ENCODE results near the gene HSD17B12. TPM values are rescaled to one million over a fixed set of nuclear protein-coding genes. Genes with fewer than 3 reads are reported as not detected.

Gene HSD17B12
- total RNA-seq, 1 donor = 122 TPM

- Histone ChIP-seq H3K9me3 (ENCODE audit: low read depth, low read length) (no peaks in the 10 kb centered on the region), H2AFZ (ENCODE audit: low read length) (no peak overlapping the region), H4K20me1 (ENCODE audit: insufficient read depth, low read length) (no peaks in the 10 kb centered on the region), H3K4me2 (ENCODE audit: insufficient read depth, low read length) (no peak overlapping the region), H3K27ac (ENCODE audit: low read depth, low read length) (no peak overlapping the region), H3K27me3 (ENCODE audit: insufficient read depth, low read length) (no peaks in the 10 kb centered on the region), H3K4me3 (ENCODE audit: insufficient read depth, low read length) (no peak overlapping the region), H3K79me2 (ENCODE audit: insufficient read depth, low read length) (peaks cover 2% of the 10 kb centered on the region), H3K4me1 (ENCODE audit: insufficient read depth, low read length) (peaks cover under 1% of the 10 kb centered on the region), H3K36me3 (ENCODE audit: insufficient read depth, low read length) (no peaks in the 10 kb centered on the region)
- no peak for DNase-seq (ENCODE audit: insufficient read length, low spot score, missing footprints)
- no peak for TF ChIP-seq CTCF (IDR thresholded peaks at IDR 0.05; ENCODE audit: extremely low read depth, low read depth, low read length)
These were observed 103.8 kb downstream of the HSD17B12 start for GRCh38 chr11:43784301-43784700.

- Histone ChIP-seq H4K20me1 (ENCODE audit: insufficient read depth, low read length) (no peaks in the 10 kb centered on the region), H3K79me2 (ENCODE audit: insufficient read depth, low read length) (peaks cover 2% of the 10 kb centered on the region), H3K27ac (ENCODE audit: low read depth, low read length) (no peak overlapping the region), H3K4me1 (ENCODE audit: insufficient read depth, low read length) (peaks cover 6% of the 10 kb centered on the region), H3K36me3 (ENCODE audit: insufficient read depth, low read length) (no peaks in the 10 kb centered on the region), H2AFZ (ENCODE audit: low read length) (no peak overlapping the region), H3K27me3 (ENCODE audit: insufficient read depth, low read length) (no peaks in the 10 kb centered on the region), H3K4me3 (ENCODE audit: insufficient read depth, low read length) (no peak overlapping the region), H3K9me3 (ENCODE audit: low read depth, low read length) (no peaks in the 10 kb centered on the region), H3K4me2 (ENCODE audit: insufficient read depth, low read length) (no peak overlapping the region)
- DNase-seq (ENCODE audit: insufficient read length, low spot score, missing footprints) = no peak
- no peak for TF ChIP-seq CTCF (IDR thresholded peaks at IDR 0.05; ENCODE audit: extremely low read depth, low read depth, low read length)
These were observed 104.3 kb downstream of the HSD17B12 start for GRCh38 chr11:43784866-43785265.

- Histone ChIP-seq H3K79me2 (ENCODE audit: insufficient read depth, low read length) (peaks cover 2% of the 10 kb centered on the region), H3K27me3 (ENCODE audit: insufficient read depth, low read length) (no peaks in the 10 kb centered on the region), H3K27ac (ENCODE audit: low read depth, low read length) (no peak overlapping the region), H3K36me3 (ENCODE audit: insufficient read depth, low read length) (no peaks in the 10 kb centered on the region), H3K9me3 (ENCODE audit: low read depth, low read length) (no peaks in the 10 kb centered on the region), H3K4me3 (ENCODE audit: insufficient read depth, low read length) (no peak overlapping the region), H2AFZ (ENCODE audit: low read length) (no peak overlapping the region), H4K20me1 (ENCODE audit: insufficient read depth, low read length) (no peaks in the 10 kb centered on the region), H3K4me2 (ENCODE audit: insufficient read depth, low read length) (no peak overlapping the region), H3K4me1 (ENCODE audit: insufficient read depth, low read length) (peaks cover 10% of the 10 kb centered on the region)
- DNase-seq (ENCODE audit: insufficient read length, low spot score, missing footprints) = no peak
- TF ChIP-seq CTCF (IDR thresholded peaks at IDR 0.05; ENCODE audit: extremely low read depth, low read depth, low read length) = no peak
These were observed 104.8 kb downstream of the HSD17B12 start for GRCh38 chr11:43785318-43785717.

- no peaks in the 10 kb centered on the region for H3K9me3 ChIP-seq (ENCODE audit: low read depth, low read length)
- peaks cover 17% of the 10 kb centered on the region for H3K4me1 ChIP-seq (ENCODE audit: insufficient read depth, low read length)
- no peaks in the 10 kb centered on the region for H3K27me3 ChIP-seq (ENCODE audit: insufficient read depth, low read length)
- no peak overlapping the region for H3K4me2 ChIP-seq (ENCODE audit: insufficient read depth, low read length)
- H2AFZ ChIP-seq (ENCODE audit: low read length) = no peak overlapping the region
- no peak overlapping the region for H3K27ac ChIP-seq (ENCODE audit: low read depth, low read length)
- H4K20me1 ChIP-seq (ENCODE audit: insufficient read depth, low read length) = no peaks in the 10 kb centered on the region
- H3K79me2 ChIP-seq (ENCODE audit: insufficient read depth, low read length) = peaks cover 2% of the 10 kb centered on the region
- H3K4me3 ChIP-seq (ENCODE audit: insufficient read depth, low read length) = no peak overlapping the region
- H3K36me3 ChIP-seq (ENCODE audit: insufficient read depth, low read length) = no peaks in the 10 kb centered on the region
- no peak for TF ChIP-seq CTCF (IDR thresholded peaks at IDR 0.05; ENCODE audit: extremely low read depth, low read depth, low read length)
- no peak for DNase-seq (ENCODE audit: insufficient read length, low spot score, missing footprints)
These were observed 105.5 kb downstream of the HSD17B12 start for GRCh38 chr11:43786016-43786415.

Measured in osteoblast (primary cell).